Vagina (tissue), 2 donors: ENCODE data around the gene RNF11.

Source experiments
- CTCF ChIP-seq, 3 experiments: fragments of 450-650 bp in 2 of 3; fragments of 200-600 bp in 1 of 3; sonication (generic) in 1 of 3; IDR thresholded peaks; one replicate each; pipeline ENCODE4 v1.5.1; 2017 to 2019; ENCODE audit warnings: antibody characterized with exemption in 3 of 3, mild to moderate bottlenecking in 2 of 3, moderate library complexity in 2 of 3
- POLR2A ChIP-seq, 2 donors: fragments of 450-650 bp; IDR thresholded peaks; one replicate each; pipeline ENCODE4 v1.6.1; 2017; ENCODE audit warnings: antibody characterized with exemption in 2 of 2, mild to moderate bottlenecking in 2 of 2, moderate library complexity in 2 of 2
- POLR2AphosphoS5 ChIP-seq, 2 donors: sonication (generic); formaldehyde crosslinking; IDR thresholded peaks; one replicate each; pipeline ENCODE4 v1.9.0; 2017; ENCODE audit warnings: antibody characterized with exemption in 2 of 2, mild to moderate bottlenecking in 2 of 2, low read depth in 1 of 2; ENCODE audit not compliant: insufficient read depth in 1 of 2

- no peak for TF ChIP-seq CTCF (IDR thresholded peaks at IDR 0.05)
- no peak for TF ChIP-seq POLR2AphosphoS5 (IDR thresholded peaks at IDR 0.05; ENCODE audit: insufficient read depth in 1 of 2, low read depth in 1 of 2)
- TF ChIP-seq POLR2A (IDR thresholded peaks at IDR 0.05) = no peak
These were observed 17.6 kb downstream of the RNF11 start for GRCh38 chr1:51253691-51254090.
